Suppressor macrophage (primary cell): ENCODE measurements around the gene LOXL4.
A peak's percentile ranks its signal among the peaks of the same experiment; 100 is the strongest.

Experiments used
- DNase-seq, 4 experiments: peaks; one replicate each; pipeline ENCODE4 v3.0.0-alpha.2; 2020 to 2022

LOXL4 gene

DNA sequence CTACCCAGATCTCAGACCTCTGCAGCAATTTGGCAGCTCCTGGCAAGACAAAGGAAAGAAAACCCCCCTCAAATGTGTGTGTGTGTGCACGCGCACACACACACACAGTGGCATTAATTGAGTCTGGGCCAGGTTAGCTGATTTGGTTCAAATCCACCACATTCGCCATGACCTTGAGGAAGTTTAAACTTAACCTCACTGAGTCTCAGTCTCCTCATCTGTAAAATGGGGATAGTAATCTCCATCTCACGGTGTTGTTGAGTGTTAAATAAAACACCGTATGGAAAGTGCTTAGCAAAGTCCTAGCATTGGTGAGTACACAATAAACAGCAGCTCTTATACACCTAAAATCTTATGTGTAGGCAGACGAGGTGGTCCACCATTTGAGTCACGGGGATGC, 4.9 kb downstream of the LOXL4 start:
- no peak for DNase-seq

DNA sequence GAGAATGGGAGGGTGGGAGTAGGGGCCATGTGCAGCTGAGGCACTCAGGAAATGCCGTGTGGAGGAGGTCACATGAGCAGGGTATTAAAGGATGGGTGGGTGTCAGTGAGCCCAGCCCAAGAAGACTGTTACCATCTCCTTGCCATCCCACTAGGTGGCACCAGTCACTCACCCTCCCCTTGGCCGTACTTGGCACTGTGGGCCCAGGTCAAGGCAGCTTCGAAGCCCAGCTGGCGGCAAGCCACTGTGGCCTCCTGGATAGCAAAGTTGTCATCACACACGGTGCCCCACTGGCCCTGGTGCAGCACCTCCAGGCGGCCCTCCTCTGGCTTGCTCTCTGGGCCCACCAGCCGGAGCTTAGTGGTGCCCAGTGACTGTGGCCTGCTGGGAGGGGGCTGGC, 5.4 kb downstream of the LOXL4 start:
- peak; percentile 53 to 77 (median 68) for DNase-seq

GRCh38 chr10:98261436-98262277, 6.3 kb downstream of the LOXL4 start:
- DNase-seq = no peak

GRCh38 chr10:98260752-98261151, 7.2 kb downstream of the LOXL4 start:
- no peak for DNase-seq

- DNase-seq = no peak
Measured at GRCh38 chr10:98260350-98260749, 7.6 kb downstream of the LOXL4 start.

DNA sequence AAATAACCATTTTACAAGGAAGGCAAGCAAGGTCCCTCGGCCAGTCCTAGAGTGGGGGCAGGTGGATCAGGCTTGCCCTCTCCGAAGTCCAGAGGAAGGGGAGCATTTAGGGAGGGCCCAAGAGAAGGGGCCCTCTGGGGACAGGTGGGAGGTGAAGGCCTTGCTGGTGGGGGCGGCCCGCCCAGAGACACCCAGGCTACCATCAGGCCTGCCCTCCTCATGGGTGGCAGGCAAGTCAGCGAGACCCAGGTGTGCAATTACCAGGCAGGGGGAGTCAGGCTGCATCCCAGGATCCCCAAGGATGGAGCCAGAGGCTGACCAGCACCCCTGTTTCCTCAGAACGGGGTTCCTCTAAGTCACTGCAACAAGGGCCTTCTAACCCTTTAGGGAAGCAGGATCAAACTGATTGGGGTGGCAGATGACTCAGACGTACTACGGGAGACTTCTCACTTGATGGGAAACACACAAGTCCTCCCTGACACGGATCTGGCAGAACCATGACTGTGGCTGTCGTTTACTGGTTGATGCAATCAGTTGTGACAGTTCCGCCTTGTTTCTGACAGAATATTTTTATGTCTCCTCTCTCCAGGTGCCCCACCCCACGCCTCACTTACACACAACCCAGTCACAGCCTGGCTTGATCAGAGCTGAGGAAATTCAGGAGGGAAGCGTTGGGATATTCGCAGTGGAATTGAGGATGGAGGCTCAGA, 8.2 kb downstream of the LOXL4 start:
- DNase-seq = peak; percentile 79 to 91 (median 81)

- no peak for DNase-seq
Measured at GRCh38 chr10:98258683-98259454, 9.1 kb downstream of the LOXL4 start.

- DNase-seq = no peak
Measured at GRCh38 chr10:98257961-98258360, 10.0 kb downstream of the LOXL4 start.

- no peak for DNase-seq
Measured at GRCh38 chr10:98257198-98257597, 10.8 kb downstream of the LOXL4 start.

GRCh38 chr10:98256692-98257091, 11.3 kb downstream of the LOXL4 start:
- DNase-seq = no peak

DNA sequence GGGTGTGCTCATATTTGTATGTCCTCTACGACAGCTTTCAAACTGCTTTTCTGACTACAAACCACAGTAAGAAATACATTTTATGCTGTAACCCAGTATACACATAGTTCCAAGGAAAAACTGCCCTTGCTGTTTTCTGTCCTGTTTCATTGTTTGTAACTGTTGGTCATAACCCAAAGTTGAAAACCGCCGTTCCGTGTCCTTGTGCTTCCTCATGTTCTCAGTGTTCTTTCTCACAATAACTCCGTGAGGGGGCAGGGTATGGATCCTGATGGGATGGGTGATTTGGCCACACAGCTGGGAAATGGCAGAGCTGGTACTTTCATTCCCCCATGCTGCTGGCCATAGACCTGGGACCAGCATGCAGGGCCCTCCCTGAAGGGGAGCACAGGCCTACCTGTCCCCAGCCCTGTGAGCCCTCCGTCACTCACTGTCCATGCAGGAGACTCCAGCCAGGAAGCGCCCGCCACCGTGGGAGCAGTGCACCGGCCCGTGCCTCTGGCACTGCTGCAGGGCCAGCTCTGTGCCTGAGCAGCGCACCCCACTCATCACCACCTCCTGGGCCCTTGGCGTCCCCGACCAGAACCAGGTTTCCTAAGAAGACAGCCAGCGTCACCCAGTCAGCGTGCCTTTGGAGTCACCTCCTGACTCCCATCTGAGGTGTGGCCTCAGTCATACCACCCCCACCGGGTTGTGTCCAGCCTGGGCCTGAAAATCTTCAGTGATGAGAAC, 12.7 kb downstream of the LOXL4 start:
- no peak for DNase-seq

GRCh38 chr10:98254234-98254974, 13.6 kb downstream of the LOXL4 start:
- DNase-seq = no peak

- DNase-seq = no peak
Measured at GRCh38 chr10:98253499-98253898, 14.5 kb downstream of the LOXL4 start.

DNA sequence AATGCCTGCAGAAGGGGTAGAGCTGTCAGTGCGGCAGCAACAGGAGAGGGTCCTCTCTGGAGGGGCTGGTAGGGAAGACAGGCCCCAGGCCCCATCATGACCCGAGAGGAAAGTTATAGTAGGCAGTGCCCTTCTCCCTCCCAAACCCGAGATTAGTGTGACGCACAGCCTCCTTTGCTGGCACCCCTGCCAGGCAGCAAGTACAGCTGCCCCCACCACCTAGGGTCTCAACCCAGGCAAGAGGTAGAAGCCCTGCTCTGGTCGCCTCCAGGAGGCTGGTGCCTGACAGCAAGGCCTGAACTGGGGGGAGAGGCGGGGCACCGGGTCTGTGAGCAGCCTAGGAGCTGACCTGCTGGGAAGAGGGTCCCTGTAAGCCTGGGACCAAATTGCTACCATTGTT, 15.5 kb downstream of the LOXL4 start:
- DNase-seq = no peak

- DNase-seq = no peak
Measured at GRCh38 chr10:98251399-98251798, 16.6 kb downstream of the LOXL4 start.

GRCh38 chr10:98249134-98249533, 18.9 kb downstream of the LOXL4 start:
- no peak for DNase-seq

DNA sequence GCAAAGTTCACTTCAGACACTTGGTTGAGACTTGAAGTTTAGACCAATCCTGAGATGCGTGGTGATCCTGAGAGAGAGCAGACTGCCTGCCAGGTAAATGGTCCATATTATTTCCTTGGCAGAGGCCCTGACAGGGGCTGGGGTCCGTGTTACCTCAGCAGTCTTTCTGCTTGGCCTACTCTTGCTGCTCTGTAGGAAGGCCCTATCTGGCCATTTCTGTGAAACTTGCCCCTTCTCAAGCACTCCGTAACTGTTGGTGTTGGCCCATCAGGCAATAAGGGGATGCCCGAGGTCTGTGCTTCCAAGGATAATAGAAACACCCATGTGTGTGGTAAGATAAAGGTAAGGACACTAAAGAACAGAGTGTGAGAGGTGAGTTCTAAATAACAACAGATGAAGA, 20.0 kb downstream of the LOXL4 start:
- no peak for DNase-seq

DNA sequence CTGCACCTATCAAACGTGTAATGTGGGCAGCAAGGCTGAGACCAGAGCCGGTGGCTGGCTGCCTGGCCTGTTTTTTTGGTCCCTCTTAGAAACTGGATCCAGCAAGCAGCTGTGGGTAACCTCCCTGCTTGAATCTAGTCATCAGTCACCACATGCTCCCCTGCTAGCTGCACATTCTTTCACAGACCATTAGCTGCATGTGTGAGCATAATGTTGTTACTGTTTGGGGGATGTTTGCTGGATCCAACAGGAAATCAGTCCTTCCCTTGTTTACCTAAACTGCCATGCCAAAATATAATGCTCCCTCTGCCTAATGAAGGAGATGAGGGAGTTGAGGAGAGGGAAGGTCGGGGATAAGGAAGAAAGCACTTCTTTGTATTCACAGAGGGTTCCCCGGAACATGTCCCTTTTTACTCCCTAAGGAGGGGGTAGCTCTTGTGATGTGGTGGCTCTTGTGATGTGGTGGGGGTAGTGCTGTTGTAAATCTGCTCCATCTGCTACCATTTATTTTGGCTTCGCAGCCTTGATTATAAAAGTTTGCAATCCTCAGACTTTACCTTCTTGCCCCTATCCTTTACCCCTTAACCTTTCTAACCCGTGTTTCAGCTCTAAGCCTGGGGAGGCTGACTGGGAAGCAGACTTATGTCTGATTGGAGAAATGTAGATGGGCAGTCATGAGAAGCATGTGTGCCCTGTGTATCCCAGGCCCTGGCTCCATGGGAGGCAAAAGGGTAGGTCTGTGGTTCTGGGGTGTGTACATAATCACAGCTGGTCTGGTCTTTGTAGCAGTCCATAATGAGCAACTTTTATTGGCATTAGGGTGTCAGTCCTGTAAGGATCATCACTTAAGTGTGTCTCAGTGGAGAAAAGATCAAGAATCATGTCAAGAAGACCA, 20.8 kb downstream of the LOXL4 start:
- no peak for DNase-seq

GRCh38 chr10:98244586-98244985, 23.4 kb downstream of the LOXL4 start:
- no peak for DNase-seq

DNA sequence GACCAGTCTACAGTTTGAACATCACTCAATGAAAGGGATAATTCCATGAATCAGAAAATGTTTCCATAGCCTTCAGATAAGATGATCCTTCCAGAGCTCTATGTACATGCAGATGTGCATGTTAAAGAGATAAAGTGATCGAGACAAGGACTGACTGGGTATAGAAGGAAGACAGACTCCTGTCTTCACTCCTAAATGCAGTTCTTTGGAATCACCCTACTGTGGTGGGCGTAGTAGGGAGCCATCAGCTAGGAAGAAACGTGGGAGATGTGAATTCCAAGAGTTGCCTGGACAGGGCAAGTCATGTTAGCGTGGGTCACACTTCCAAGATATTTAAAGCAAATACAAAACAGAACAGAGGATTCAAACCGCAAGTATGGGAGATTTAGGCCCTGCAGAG, 23.9 kb downstream of the LOXL4 start:
- DNase-seq = no peak

DNA sequence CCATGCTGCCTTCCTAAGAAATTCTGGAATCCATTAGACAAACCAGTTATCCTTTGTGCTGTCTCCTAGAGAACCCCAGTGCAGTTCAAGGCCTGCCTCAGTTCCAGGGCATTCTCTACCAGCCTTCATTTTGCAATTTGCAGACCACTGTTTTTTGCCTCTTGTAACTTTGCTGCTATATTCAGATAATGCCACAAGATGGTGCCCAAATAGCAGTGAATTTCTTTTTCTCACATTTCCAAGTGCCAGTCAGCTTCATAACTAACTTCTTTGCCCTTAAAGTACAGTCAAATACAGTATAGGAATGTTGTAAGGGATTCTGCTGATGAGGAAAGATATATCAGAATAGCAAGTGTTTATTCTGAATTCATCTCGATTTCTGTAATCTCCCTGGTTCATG, 25.2 kb downstream of the LOXL4 start:
- no peak for DNase-seq
